ENCODE measurements around the gene TBPL1.
A peak's percentile ranks its signal among the peaks of the same experiment; 100 is the strongest.

DNA sequence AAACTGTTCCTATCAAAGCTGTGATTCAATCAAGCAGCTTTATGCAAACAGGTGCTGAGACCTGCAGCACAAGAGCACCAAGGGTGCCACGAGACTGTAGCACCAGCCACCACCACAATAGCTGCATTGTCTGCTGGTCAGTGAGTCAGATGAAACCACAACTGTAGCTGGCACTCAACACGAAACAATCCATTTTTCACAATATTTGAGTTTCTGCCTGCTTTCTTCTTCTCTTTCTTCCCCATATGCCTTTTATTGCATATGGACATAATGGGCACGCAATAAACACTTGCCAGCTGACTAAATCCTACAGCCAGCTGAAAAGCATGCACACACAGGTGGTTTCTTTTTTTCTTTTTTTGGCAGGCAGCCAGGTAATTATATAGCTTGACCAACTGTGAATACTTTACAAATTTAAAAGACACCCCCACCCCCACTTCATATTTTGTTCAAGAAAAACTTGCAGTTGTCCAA lies 82.8 kb downstream of the TBPL1 start:
- TF ChIP-seq POLR2A (IDR thresholded peaks at IDR 0.05; ENCODE audit: low read length) (no peak), EP300 (IDR thresholded peaks at IDR 0.05) (no peak), JUNB (IDR thresholded peaks at IDR 0.05) (0 out of 2 replicates have a peak, but pooled peaks have one; percentile 13), SMC3 (IDR thresholded peaks at IDR 0.05) (no peak), BHLHE40 (IDR thresholded peaks at IDR 0.05; ENCODE audit: low read depth, low read length) (no peak), NFE2L2 (conservative IDR thresholded peaks at IDR 0.05; ENCODE audit: low read length) (no peak), RFX5 (IDR thresholded peaks at IDR 0.05) (no peak), FOSL2 (IDR thresholded peaks at IDR 0.05) (no peak), FOSL2 (CRISPR knock-in tag; IDR thresholded peaks at IDR 0.05) (no peak), RCOR1 (IDR thresholded peaks at IDR 0.05; ENCODE audit: low read depth, low read length) (no peak)
- TF ChIP-seq, protein P1, sequence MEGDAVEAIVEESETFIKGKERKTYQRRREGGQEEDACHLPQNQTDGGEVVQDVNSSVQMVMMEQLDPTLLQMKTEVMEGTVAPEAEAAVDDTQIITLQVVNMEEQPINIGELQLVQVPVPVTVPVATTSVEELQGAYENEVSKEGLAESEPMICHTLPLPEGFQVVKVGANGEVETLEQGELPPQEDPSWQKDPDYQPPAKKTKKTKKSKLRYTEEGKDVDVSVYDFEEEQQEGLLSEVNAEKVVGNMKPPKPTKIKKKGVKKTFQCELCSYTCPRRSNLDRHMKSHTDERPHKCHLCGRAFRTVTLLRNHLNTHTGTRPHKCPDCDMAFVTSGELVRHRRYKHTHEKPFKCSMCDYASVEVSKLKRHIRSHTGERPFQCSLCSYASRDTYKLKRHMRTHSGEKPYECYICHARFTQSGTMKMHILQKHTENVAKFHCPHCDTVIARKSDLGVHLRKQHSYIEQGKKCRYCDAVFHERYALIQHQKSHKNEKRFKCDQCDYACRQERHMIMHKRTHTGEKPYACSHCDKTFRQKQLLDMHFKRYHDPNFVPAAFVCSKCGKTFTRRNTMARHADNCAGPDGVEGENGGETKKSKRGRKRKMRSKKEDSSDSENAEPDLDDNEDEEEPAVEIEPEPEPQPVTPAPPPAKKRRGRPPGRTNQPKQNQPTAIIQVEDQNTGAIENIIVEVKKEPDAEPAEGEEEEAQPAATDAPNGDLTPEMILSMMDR (IDR thresholded peaks at IDR 0.05) = no peak
- TF ChIP-seq, protein P2, sequence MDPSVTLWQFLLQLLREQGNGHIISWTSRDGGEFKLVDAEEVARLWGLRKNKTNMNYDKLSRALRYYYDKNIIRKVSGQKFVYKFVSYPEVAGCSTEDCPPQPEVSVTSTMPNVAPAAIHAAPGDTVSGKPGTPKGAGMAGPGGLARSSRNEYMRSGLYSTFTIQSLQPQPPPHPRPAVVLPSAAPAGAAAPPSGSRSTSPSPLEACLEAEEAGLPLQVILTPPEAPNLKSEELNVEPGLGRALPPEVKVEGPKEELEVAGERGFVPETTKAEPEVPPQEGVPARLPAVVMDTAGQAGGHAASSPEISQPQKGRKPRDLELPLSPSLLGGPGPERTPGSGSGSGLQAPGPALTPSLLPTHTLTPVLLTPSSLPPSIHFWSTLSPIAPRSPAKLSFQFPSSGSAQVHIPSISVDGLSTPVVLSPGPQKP (IDR thresholded peaks at IDR 0.05; ENCODE audit: low read depth, low read length) = no peak
- TF ChIP-seq, protein P3, sequence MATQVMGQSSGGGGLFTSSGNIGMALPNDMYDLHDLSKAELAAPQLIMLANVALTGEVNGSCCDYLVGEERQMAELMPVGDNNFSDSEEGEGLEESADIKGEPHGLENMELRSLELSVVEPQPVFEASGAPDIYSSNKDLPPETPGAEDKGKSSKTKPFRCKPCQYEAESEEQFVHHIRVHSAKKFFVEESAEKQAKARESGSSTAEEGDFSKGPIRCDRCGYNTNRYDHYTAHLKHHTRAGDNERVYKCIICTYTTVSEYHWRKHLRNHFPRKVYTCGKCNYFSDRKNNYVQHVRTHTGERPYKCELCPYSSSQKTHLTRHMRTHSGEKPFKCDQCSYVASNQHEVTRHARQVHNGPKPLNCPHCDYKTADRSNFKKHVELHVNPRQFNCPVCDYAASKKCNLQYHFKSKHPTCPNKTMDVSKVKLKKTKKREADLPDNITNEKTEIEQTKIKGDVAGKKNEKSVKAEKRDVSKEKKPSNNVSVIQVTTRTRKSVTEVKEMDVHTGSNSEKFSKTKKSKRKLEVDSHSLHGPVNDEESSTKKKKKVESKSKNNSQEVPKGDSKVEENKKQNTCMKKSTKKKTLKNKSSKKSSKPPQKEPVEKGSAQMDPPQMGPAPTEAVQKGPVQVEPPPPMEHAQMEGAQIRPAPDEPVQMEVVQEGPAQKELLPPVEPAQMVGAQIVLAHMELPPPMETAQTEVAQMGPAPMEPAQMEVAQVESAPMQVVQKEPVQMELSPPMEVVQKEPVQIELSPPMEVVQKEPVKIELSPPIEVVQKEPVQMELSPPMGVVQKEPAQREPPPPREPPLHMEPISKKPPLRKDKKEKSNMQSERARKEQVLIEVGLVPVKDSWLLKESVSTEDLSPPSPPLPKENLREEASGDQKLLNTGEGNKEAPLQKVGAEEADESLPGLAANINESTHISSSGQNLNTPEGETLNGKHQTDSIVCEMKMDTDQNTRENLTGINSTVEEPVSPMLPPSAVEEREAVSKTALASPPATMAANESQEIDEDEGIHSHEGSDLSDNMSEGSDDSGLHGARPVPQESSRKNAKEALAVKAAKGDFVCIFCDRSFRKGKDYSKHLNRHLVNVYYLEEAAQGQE (IDR thresholded peaks at IDR 0.05) = no peak
- TF ChIP-seq, protein P4, sequence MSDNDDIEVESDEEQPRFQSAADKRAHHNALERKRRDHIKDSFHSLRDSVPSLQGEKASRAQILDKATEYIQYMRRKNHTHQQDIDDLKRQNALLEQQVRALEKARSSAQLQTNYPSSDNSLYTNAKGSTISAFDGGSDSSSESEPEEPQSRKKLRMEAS (IDR thresholded peaks at IDR 0.05) = no peak
